Measurements from ENCODE around the gene BABAM2.
"Not testable (repeated sequence)": the region's sequence is repeated elsewhere in the genome, so short reads cannot be mapped to it uniquely, and the experiment has no call there.

BABAM2 gene

GRCh38 chr2:27854229-27854862 lies 36.2 kb upstream of the BABAM2 start:
- no peak overlapping the region for H3K27ac ChIP-seq
- TF ChIP-seq CTCF (conservative IDR thresholded peaks at IDR 0.05), result no peak

GRCh38 chr2:27855476-27855875 lies 35.1 kb upstream of the BABAM2 start:
- no peak overlapping the region for H3K27ac ChIP-seq
- no peak for TF ChIP-seq CTCF (conservative IDR thresholded peaks at IDR 0.05)

GRCh38 chr2:27856386-27856785 lies 34.1 kb upstream of the BABAM2 start:
- no peak for TF ChIP-seq CTCF (conservative IDR thresholded peaks at IDR 0.05)
- H3K27ac ChIP-seq, result no peak overlapping the region

- TF ChIP-seq CTCF (conservative IDR thresholded peaks at IDR 0.05), result no peak
- H3K27ac ChIP-seq, result no peak overlapping the region
These were observed 33.6 kb upstream of the BABAM2 start for GRCh38 chr2:27856956-27857355.

- H3K27ac ChIP-seq, result no peak overlapping the region
- no peak for TF ChIP-seq CTCF (conservative IDR thresholded peaks at IDR 0.05)
These were observed 32.9 kb upstream of the BABAM2 start for GRCh38 chr2:27857417-27858172.

GRCh38 chr2:27860111-27860510 lies 30.4 kb upstream of the BABAM2 start:
- no peak overlapping the region for H3K27ac ChIP-seq
- TF ChIP-seq CTCF (conservative IDR thresholded peaks at IDR 0.05), result no peak

- no peak overlapping the region for H3K27ac ChIP-seq
- TF ChIP-seq CTCF (conservative IDR thresholded peaks at IDR 0.05), result no peak
These were observed 27.4 kb upstream of the BABAM2 start for GRCh38 chr2:27863146-27863545.

GRCh38 chr2:27863955-27864354 lies 26.6 kb upstream of the BABAM2 start:
- H3K27ac ChIP-seq, result not testable (repeated sequence)

Data from VCaP (cell line).